ENCODE data around the gene TAPT1.

GRCh38 chr4:16192631-16193518 lies 33.4 kb downstream of the TAPT1 start:
- no peak for TF ChIP-seq CTCF (IDR thresholded peaks at IDR 0.05)
- TF ChIP-seq EP300 (IDR thresholded peaks at IDR 0.05), result no peak
- no peak for TF ChIP-seq POLR2A (IDR thresholded peaks at IDR 0.05)

Measured in upper lobe of left lung (tissue), 4 donors.